Activated CD8-positive, alpha-beta memory T cell treated with anti-CD3 and anti-CD28 coated beads, Interleukin-2, amount 50 U/mL, for 24 hours (primary cell): ENCODE data around the gene CHMP1B.
"Not testable (repeated sequence)": the region's sequence is repeated elsewhere in the genome, so short reads cannot be mapped to it uniquely, and the experiment has no call there.

Experiments
- DNase-seq: peaks from one replicate; pipeline ENCODE4 v3.0.0-alpha.2; 2020; ENCODE audit errors: extremely low read depth

The CHMP1B gene

GRCh38 chr18:11840493-11840892, 10.7 kb upstream of the CHMP1B start:
- DNase-seq = no peak

- DNase-seq = no peak
These were observed 8.7 kb upstream of the CHMP1B start for GRCh38 chr18:11842562-11842961.

- DNase-seq = no peak
These were observed 6.8 kb upstream of the CHMP1B start for GRCh38 chr18:11844436-11844835.

GRCh38 chr18:11845654-11846053, 5.6 kb upstream of the CHMP1B start:
- no peak for DNase-seq

GRCh38 chr18:11847811-11848210, 3.4 kb upstream of the CHMP1B start:
- DNase-seq = no peak

GRCh38 chr18:11849279-11849678, 1.9 kb upstream of the CHMP1B start:
- no peak for DNase-seq

GRCh38 chr18:11849841-11850634, 1.2 kb upstream of the CHMP1B start:
- no peak for DNase-seq

- no peak for DNase-seq
These were observed 430 bp upstream of the CHMP1B start for GRCh38 chr18:11850821-11851145.

- DNase-seq = no peak
These were observed 659 bp downstream of the CHMP1B start for GRCh38 chr18:11851806-11852337.

- DNase-seq = not testable (repeated sequence)
These were observed 3.3 kb downstream of the CHMP1B start for GRCh38 chr18:11854554-11854953.

- no peak for DNase-seq
These were observed 6.1 kb downstream of the CHMP1B start for GRCh38 chr18:11857177-11857887.

- DNase-seq = no peak
These were observed 8.1 kb downstream of the CHMP1B start for GRCh38 chr18:11859282-11859830.

- no peak for DNase-seq
These were observed 8.7 kb downstream of the CHMP1B start for GRCh38 chr18:11859903-11860407.

- DNase-seq = no peak
These were observed 9.6 kb downstream of the CHMP1B start for GRCh38 chr18:11860594-11861450.

- DNase-seq = no peak
These were observed 10.5 kb downstream of the CHMP1B start for GRCh38 chr18:11861583-11862288.

GRCh38 chr18:11862468-11863137, 11.4 kb downstream of the CHMP1B start:
- DNase-seq = no peak

- no peak for DNase-seq
These were observed 13.3 kb downstream of the CHMP1B start for GRCh38 chr18:11864471-11864870.

GRCh38 chr18:11865071-11865470, 13.9 kb downstream of the CHMP1B start:
- DNase-seq = no peak

- no peak for DNase-seq
These were observed 15.1 kb downstream of the CHMP1B start for GRCh38 chr18:11866329-11866728.

GRCh38 chr18:11866764-11867163, 15.6 kb downstream of the CHMP1B start:
- no peak for DNase-seq
